PFSK-1 (cell line): Measurements from ENCODE around the gene EMILIN3.

Experiments used
- FOXP2 ChIP-seq: optimal IDR thresholded peaks from 2 replicates; pipeline ENCODE3; 2011; ENCODE audit warnings: borderline replicate concordance, control low read depth, inconsistent platforms; ENCODE audit not compliant: insufficient read depth; ENCODE audit errors: extremely low read length, extremely low read depth
- POLR2AphosphoS5 ChIP-seq: IDR thresholded peaks from 2 replicates; pipeline ENCODE4 v1.6.1; 2012; ENCODE audit warnings: low read depth, mild to moderate bottlenecking, control low read depth, low read length, moderate library complexity
- SIN3A ChIP-seq: IDR thresholded peaks from 2 replicates; pipeline ENCODE4 v1.6.1; 2012; ENCODE audit warnings: mild to moderate bottlenecking, low read length, moderate library complexity, borderline replicate concordance; ENCODE audit not compliant: insufficient read depth
- TAF1 ChIP-seq: IDR thresholded peaks from 2 replicates; pipeline ENCODE4 v1.6.1; 2012; ENCODE audit warnings: low read length, control low read depth, borderline replicate concordance; ENCODE audit not compliant: insufficient read depth
- TF ChIP-seq, protein P1 (sequence below), 2 experiments: IDR thresholded peaks; 2 replicates each; pipeline versions ENCODE4 v1.6.1 to v1.8.0; 2011 to 2012; ENCODE audit warnings: low read depth in 2 of 2, low read length in 2 of 2, control low read depth in 1 of 2, inconsistent platforms in 1 of 2, mild to moderate bottlenecking in 1 of 2, moderate library complexity in 1 of 2; ENCODE audit not compliant: insufficient read depth in 1 of 2

Gene EMILIN3

DNA sequence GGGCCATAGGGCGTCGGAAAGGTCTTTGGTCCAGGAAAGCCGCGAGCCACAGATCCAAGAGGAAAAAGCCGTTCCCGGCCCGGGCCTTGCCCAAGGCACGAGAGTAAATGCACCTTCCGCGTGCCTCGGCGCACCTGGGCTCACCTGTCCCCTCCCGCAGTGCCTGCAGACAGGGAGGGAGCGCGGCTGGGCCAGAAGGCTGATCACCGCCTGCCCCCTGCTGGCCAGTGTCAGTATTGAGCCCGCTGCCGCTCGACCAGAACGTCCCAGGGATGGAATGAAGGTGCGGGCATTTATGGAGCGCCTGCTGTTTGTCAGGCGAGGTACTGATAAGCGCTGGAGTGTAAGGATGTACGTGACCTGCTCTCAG is 26.7 kb downstream of the EMILIN3 start:
- TF ChIP-seq TAF1 (no peak), FOXP2 (peak; percentile 72), POLR2AphosphoS5 (no peak), SIN3A (no peak)
- TF ChIP-seq, protein P1, sequence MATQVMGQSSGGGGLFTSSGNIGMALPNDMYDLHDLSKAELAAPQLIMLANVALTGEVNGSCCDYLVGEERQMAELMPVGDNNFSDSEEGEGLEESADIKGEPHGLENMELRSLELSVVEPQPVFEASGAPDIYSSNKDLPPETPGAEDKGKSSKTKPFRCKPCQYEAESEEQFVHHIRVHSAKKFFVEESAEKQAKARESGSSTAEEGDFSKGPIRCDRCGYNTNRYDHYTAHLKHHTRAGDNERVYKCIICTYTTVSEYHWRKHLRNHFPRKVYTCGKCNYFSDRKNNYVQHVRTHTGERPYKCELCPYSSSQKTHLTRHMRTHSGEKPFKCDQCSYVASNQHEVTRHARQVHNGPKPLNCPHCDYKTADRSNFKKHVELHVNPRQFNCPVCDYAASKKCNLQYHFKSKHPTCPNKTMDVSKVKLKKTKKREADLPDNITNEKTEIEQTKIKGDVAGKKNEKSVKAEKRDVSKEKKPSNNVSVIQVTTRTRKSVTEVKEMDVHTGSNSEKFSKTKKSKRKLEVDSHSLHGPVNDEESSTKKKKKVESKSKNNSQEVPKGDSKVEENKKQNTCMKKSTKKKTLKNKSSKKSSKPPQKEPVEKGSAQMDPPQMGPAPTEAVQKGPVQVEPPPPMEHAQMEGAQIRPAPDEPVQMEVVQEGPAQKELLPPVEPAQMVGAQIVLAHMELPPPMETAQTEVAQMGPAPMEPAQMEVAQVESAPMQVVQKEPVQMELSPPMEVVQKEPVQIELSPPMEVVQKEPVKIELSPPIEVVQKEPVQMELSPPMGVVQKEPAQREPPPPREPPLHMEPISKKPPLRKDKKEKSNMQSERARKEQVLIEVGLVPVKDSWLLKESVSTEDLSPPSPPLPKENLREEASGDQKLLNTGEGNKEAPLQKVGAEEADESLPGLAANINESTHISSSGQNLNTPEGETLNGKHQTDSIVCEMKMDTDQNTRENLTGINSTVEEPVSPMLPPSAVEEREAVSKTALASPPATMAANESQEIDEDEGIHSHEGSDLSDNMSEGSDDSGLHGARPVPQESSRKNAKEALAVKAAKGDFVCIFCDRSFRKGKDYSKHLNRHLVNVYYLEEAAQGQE (IDR thresholded peaks at IDR 0.05; ENCODE audit: insufficient read depth in 1 of 2, low read depth in 2 of 2, low read length in 2 of 2), result no peak

DNA sequence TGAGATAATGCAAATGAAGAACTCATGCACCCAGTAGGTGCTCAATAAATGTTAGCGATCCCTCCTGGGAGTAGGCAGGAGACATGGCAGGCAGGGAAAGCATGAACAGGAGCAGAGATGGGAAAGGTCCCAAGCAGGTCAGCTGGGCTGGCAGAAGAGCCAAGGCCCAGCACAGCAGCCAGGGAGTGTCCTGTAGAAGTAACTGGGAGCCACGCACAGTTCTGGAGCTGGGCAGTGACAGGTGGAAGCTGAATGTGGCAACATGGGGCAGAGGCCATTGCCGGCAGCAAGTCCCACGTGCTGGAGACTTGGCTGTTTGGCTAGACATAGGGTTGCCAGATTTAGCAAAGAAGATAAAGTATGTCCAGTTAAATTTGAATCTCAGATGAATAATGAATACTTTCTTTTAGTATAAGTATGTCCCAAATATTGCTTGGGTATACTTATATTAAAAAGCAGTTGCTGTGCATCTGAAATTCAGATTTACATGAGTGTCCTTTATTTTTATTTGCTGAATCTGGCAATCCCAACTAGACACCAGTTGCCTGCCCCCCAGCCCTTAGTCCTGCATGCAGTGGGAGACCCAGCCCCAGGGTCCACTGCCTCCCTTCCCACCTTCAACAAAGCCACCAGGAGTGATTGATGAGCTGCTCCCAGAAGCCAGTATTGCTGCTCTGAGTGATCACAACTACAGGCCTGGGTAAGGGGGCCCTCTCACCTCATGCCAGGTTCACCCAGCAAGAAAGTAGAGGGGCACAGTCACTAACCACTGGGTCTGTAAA is 29.7 kb downstream of the EMILIN3 start:
- no peak for TF ChIP-seq SIN3A
- no peak for TF ChIP-seq FOXP2
- TF ChIP-seq, protein P1 (IDR thresholded peaks at IDR 0.05; ENCODE audit: insufficient read depth in 1 of 2, low read depth in 2 of 2, low read length in 2 of 2), result no peak
- TF ChIP-seq POLR2AphosphoS5, result no peak
- TF ChIP-seq TAF1, result no peak

DNA sequence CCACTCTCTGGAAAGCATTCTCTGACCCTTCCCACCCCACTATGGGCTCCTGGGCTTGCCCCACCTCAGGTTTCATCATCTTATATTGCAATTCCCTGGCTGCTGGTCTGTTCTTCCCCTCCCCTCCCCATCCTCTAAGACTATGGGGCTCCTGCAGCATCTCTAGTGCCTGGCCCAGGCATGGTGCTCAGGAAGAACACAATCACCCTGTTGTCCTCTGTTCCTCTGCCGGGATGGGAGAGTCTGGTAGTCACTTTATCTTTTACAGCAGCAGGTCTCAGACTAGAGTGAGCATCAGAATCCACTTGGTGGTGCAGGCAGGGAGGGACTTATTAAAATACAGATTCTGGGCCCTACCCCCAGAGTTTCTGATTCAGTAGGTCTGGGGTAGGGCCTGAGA is 31.0 kb downstream of the EMILIN3 start:
- TF ChIP-seq SIN3A, result no peak
- TF ChIP-seq FOXP2, result no peak
- TF ChIP-seq POLR2AphosphoS5, result no peak
- TF ChIP-seq, protein P1 (IDR thresholded peaks at IDR 0.05; ENCODE audit: insufficient read depth in 1 of 2, low read depth in 2 of 2, low read length in 2 of 2), result no peak
- no peak for TF ChIP-seq TAF1

DNA sequence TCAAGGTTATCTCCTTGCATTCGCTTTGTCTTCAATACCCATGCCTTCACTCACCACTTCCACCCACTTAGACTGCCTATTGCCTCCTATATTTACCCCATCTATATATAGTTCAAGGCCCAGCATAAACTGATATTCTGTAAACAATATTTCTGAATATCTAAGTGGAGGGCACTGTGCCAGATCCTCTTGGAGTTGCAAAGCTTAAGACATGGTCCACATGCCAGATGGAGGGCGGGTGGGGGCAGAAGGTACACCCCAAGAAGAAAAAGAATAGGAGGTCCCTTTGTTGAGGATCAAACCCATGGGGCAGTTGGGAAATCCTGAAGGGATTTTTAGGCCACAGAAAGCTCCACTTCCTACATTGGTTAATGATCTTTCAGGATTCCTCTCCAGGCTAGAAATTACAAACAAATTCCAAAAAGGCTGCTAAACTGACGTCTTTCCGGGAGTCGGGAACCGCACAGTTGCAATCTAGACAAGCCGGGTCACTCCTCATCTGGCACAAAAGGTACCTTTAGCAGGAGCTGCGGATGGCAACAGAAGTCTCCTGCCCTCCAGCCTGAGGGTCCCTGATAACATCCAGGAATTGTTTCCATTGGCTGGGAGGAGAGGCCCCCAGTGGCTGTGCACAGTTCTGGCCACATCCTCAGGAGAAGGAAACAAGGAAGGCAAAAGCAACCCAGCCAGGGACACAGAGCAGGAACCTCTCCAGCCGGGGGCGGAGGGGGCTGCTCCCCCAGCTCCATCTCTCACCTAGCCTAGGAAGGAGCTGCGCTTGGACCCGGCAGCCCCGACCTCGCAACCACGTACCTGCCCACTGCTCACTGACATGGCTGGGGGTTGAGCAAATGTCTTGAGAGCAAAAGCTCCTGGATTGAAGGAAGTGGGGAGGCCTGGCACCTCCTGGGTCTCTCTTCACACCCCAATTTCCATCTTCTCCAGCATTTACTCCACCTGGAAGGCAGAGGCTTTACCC is 31.9 kb downstream of the EMILIN3 start:
- TF ChIP-seq TAF1 (no peak), FOXP2 (no peak), POLR2AphosphoS5 (no peak), SIN3A (no peak)
- TF ChIP-seq, protein P1 (IDR thresholded peaks at IDR 0.05; ENCODE audit: insufficient read depth in 1 of 2, low read depth in 2 of 2, low read length in 2 of 2), result no peak
